Measurements from ENCODE around the gene ZNF234.
"Not testable (repeated sequence)": the region's sequence is repeated elsewhere in the genome, so short reads cannot be mapped to it uniquely, and the experiment has no call there.

The ZNF234 gene

GRCh38 chr19:44164327-44164672 is 22.9 kb downstream of the ZNF234 start:
- H3K27me3 ChIP-seq (ENCODE audit: insufficient read depth, low read length) = no peaks in the 10 kb centered on the region
- no peak overlapping the region for H3K27ac ChIP-seq (ENCODE audit: low read depth, low read length, poor library complexity, severe bottlenecking)
- H2AFZ ChIP-seq (ENCODE audit: low read length) = peak overlapping the region; percentile 50
- peaks cover 29% of the 10 kb centered on the region for H3K36me3 ChIP-seq (ENCODE audit: insufficient read depth, low read length)
- no peaks in the 10 kb centered on the region for H3K9me2 ChIP-seq (ENCODE audit: low read depth, low read length)
- H3K9ac ChIP-seq (ENCODE audit: low read length) = peak overlapping the region; percentile 76; the same call in 1 of the 2 replicates
- H4K20me1 ChIP-seq (ENCODE audit: insufficient read depth, low read length) = no peaks in the 10 kb centered on the region
- H3K9me3 ChIP-seq (ENCODE audit: low read length) = peaks cover 3% of the 10 kb centered on the region; the same call in 1 of the 2 replicates
- H3K79me2 ChIP-seq (ENCODE audit: insufficient read depth, low read length) = 0 out of 2 replicates have a peak, but pooled peaks cover 3% of the 10 kb centered on the region
- peak overlapping the region; percentile 68 for H3K4me3 ChIP-seq (ENCODE audit: low read depth, low read length, poor library complexity, severe bottlenecking)
- no peaks in the 10 kb centered on the region for H3F3A ChIP-seq (ENCODE audit: insufficient read depth, low read length)
- TF ChIP-seq, protein P1, sequence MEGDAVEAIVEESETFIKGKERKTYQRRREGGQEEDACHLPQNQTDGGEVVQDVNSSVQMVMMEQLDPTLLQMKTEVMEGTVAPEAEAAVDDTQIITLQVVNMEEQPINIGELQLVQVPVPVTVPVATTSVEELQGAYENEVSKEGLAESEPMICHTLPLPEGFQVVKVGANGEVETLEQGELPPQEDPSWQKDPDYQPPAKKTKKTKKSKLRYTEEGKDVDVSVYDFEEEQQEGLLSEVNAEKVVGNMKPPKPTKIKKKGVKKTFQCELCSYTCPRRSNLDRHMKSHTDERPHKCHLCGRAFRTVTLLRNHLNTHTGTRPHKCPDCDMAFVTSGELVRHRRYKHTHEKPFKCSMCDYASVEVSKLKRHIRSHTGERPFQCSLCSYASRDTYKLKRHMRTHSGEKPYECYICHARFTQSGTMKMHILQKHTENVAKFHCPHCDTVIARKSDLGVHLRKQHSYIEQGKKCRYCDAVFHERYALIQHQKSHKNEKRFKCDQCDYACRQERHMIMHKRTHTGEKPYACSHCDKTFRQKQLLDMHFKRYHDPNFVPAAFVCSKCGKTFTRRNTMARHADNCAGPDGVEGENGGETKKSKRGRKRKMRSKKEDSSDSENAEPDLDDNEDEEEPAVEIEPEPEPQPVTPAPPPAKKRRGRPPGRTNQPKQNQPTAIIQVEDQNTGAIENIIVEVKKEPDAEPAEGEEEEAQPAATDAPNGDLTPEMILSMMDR (IDR thresholded peaks at IDR 0.05; ENCODE audit: low read length) = no peak
- no peak for TF ChIP-seq EZH2 (IDR thresholded peaks at IDR 0.05; ENCODE audit: borderline replicate concordance, low read length)
- peaks cover 15% of the 10 kb centered on the region for H3K4me1 ChIP-seq (ENCODE audit: insufficient read depth, low read length, severe bottlenecking)
- H3K4me2 ChIP-seq (ENCODE audit: low read length) = peak overlapping the region; percentile 98

GRCh38 chr19:44164673-44165512 is 23.5 kb downstream of the ZNF234 start, which contains the start of gene ZNF226:
ZNF226 (plus strand) TSS chr19:44165100; CDS start chr19:44170081, 4,981 bp downstream.
- Histone ChIP-seq H3K9me2 (ENCODE audit: low read depth, low read length) (no peaks in the 10 kb centered on the region), H3K27ac (ENCODE audit: low read depth, low read length, poor library complexity, severe bottlenecking) (peak within 1 kb of the TSS; percentile 25), H3K9me3 (ENCODE audit: low read length) (peaks cover 3% of the 10 kb centered on the region; the same call in 1 of the 2 replicates), H3F3A (ENCODE audit: insufficient read depth, low read length) (no peaks in the 10 kb centered on the region), H2AFZ (ENCODE audit: low read length) (peak within 1 kb of the TSS; percentile 50), H3K4me2 (ENCODE audit: low read length) (peak within 1 kb of the TSS; percentile 98), H3K36me3 (ENCODE audit: insufficient read depth, low read length) (peaks cover 35% of the 10 kb centered on the region), H3K27me3 (ENCODE audit: insufficient read depth, low read length) (no peaks in the 10 kb centered on the region), H3K4me3 (ENCODE audit: low read depth, low read length, poor library complexity, severe bottlenecking) (peak within 1 kb of the TSS; percentile 68), H3K9ac (ENCODE audit: low read length) (peak within 1 kb of the TSS; percentile 76), H4K20me1 (ENCODE audit: insufficient read depth, low read length) (no peaks in the 10 kb centered on the region), H3K4me1 (ENCODE audit: insufficient read depth, low read length, severe bottlenecking) (peaks cover 15% of the 10 kb centered on the region), H3K79me2 (ENCODE audit: insufficient read depth, low read length) (0 out of 2 replicates have a peak, but pooled peaks cover 3% of the 10 kb centered on the region)
- TF ChIP-seq, protein P1 (IDR thresholded peaks at IDR 0.05; ENCODE audit: low read length) = no peak
- no peak for TF ChIP-seq EZH2 (IDR thresholded peaks at IDR 0.05; ENCODE audit: borderline replicate concordance, low read length)

- H3K9me3 ChIP-seq (ENCODE audit: low read length) = peaks cover 17% of the 10 kb centered on the region
- H3F3A ChIP-seq (ENCODE audit: insufficient read depth, low read length); H3K9ac ChIP-seq (ENCODE audit: low read length); H3K4me3 ChIP-seq (ENCODE audit: low read depth, low read length, poor library complexity, severe bottlenecking); H3K27ac ChIP-seq (ENCODE audit: low read depth, low read length, poor library complexity, severe bottlenecking); H3K79me2 ChIP-seq (ENCODE audit: insufficient read depth, low read length); H4K20me1 ChIP-seq (ENCODE audit: insufficient read depth, low read length); H2AFZ ChIP-seq (ENCODE audit: low read length); H3K9me2 ChIP-seq (ENCODE audit: low read depth, low read length); H3K4me2 ChIP-seq (ENCODE audit: low read length); H3K27me3 ChIP-seq (ENCODE audit: insufficient read depth, low read length); H3K4me1 ChIP-seq (ENCODE audit: insufficient read depth, low read length, severe bottlenecking): not testable (repeated sequence)
- peaks cover 89% of the 10 kb centered on the region for H3K36me3 ChIP-seq (ENCODE audit: insufficient read depth, low read length)
Measured at GRCh38 chr19:44170660-44171059, 29.3 kb downstream of the ZNF234 start.
